Measurements from ENCODE around the gene ZG16B. TPM values are rescaled to one million over a fixed set of nuclear protein-coding genes. Genes with fewer than 3 reads are reported as not detected.

Gene ZG16B, protein sequence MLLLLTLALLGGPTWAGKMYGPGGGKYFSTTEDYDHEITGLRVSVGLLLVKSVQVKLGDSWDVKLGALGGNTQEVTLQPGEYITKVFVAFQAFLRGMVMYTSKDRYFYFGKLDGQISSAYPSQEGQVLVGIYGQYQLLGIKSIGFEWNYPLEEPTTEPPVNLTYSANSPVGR
- polyA plus RNA-seq: 1 to 10 TPM; 1.2 to 3.9 (median 1.5) TPM

DNA sequence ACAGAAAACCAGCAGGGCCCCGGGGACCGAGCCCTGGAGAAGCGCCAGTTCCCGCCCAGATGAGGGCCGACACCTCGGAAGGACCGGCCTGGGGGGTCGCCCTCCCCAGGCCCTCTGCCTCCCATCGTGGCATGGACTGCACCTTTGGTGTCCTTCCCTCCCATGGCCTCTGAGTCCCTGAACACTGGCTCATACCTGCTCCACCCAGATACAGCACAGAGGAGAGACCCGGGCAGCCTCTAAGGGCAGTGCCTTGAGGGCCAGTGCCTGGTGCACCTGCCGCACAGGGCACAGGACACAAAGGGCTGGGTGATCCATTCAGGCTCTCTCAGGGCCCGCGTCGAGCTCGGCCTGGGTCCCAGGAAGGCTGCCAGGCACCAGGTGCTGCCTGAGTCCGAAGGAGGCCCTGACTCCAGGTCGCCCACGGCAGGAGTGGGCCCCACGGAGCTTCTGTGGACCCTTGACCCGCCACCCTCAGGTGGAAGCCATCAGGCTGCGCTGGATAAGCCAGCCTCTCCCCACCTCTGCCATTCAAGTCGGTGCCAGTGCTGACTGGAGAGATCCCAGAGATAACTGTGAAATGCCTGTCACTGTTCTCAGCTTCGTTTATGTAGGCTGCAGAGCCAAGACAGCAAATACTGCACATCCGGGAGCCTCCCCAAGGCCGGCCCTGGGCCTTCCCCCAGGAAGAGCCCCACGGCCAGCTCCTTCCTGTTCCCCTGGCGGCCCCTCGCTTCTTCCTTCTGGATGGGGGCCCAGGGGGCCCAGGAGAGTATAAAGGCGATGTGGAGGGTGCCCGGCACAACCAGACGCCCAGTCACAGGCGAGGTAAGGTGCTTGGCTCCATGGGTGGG is at the start of gene ZG16B:
TSS of gene ZG16B (plus strand) at position 803 of the 854 bp plus-strand sequence. CDS start 139 bp downstream, outside the sequence.
- DNase-seq: no peak
- Mint-ChIP-seq H3K36me3 (no peaks in the 10 kb centered on the region), H3K9me3 (no peaks in the 10 kb centered on the region), H3K4me3 (no peak within 1 kb of the TSS), H3K4me1 (no peaks in the 10 kb centered on the region), H3K27me3 (ENCODE audit: low read depth in 3 of 3) (peaks cover 2 to 5% (median 2%) of the 10 kb centered on the region in 3 donors), H3K27ac (peak within 1 kb of the TSS in 1 of 6 donors; percentile 69)

DNA sequence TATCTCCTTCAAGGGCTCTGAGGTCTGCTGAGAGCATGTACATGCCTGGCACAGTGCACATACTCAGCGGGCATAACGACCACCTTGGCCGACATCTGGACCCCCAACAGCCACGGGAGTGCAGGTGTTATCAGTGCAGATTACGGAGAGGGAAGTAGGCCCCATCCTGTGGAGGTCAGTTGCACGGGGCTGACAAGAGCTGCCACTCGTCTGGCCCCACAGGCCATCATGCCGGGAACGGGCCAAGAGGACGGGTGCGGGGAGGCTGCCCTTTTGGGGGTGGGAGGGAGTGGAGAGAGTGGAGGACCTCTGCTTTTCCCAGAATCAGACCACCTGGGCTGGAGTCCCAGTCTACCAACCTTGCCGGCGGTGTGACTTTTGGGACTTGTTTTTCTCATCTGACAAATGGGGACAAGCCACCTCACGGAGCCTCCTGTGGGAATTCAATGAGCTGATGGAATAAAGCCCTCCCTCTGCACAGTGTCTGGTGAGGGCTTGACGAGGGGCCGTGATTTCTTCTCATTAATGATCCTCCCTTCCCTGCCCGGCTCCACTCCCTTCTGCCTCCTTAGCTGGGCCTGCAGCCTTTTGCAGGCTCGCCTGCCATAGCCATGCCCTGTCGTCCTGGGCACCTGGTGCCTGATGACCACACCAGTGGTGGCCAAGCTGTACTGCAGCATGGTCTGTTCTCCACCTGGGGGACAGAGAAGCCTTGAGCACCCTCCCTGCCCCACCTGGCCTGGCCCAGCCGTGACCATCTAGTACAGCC is 47.3 kb upstream of the ZG16B start:
- no peak for DNase-seq

DNA sequence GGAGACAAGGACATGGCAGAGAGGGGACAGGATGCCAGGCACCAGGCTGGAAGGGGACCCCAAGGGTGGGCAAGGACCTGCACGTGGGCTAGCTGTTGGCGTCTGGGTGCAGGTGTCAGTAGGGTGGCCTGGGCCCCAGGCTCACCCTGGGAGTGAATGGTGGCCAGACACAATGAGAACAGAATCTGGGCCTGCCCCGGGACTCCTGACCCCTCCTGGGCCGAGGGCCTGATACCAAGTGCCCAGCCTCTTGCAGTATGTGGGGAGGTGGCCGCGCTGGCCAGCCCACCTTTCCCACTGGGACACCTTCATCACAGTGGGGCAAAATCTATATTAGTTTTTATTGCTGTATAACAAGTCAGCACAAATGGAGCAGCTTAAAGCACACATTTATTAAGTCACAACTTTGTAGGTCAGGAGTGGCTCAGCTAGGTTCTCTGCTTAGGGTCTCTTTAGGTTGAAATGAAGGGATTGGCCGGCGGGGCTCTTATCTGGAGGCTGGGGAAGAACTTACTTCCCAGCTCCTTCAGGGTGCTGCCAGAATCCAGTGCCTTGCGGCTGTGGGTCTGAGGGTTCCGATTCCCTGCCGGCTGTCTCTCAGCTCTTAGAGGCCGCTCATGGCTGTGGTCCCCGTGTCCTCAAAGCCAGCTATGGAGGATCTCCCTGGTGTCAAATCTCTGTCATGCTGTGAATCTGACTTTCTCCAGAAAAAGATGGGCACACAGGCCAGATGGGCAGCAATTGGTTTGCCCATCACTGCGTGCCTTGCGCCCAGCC is 46.3 kb upstream of the ZG16B start:
- Mint-ChIP-seq H3K4me1 (peaks cover 17 to 28% of the 10 kb centered on the region in 2 donors), H3K9me3 (no peaks in the 10 kb centered on the region), H3K27ac (no peak overlapping the region), H3K4me3 (no peak overlapping the region), H3K27me3 (ENCODE audit: low read depth in 3 of 3) (peaks cover 0 to 4% (median 2%) of the 10 kb centered on the region in 3 donors), H3K36me3 (no peaks in the 10 kb centered on the region)
- no peak for DNase-seq

More for the DNA sequence above, 47.3 kb upstream of the ZG16B start:
- peaks cover 3 to 8% (median 7%) of the 10 kb centered on the region in 3 donors for H3K27me3 Mint-ChIP-seq (ENCODE audit: low read depth in 3 of 3)
- no peak overlapping the region for H3K27ac Mint-ChIP-seq
- peaks cover 27 to 34% of the 10 kb centered on the region in 2 donors for H3K4me1 Mint-ChIP-seq
- H3K9me3 Mint-ChIP-seq: no peaks in the 10 kb centered on the region
- H3K36me3 Mint-ChIP-seq: no peaks in the 10 kb centered on the region
- H3K4me3 Mint-ChIP-seq: peak overlapping the region in 1 of 5 donors; percentile 36

DNA sequence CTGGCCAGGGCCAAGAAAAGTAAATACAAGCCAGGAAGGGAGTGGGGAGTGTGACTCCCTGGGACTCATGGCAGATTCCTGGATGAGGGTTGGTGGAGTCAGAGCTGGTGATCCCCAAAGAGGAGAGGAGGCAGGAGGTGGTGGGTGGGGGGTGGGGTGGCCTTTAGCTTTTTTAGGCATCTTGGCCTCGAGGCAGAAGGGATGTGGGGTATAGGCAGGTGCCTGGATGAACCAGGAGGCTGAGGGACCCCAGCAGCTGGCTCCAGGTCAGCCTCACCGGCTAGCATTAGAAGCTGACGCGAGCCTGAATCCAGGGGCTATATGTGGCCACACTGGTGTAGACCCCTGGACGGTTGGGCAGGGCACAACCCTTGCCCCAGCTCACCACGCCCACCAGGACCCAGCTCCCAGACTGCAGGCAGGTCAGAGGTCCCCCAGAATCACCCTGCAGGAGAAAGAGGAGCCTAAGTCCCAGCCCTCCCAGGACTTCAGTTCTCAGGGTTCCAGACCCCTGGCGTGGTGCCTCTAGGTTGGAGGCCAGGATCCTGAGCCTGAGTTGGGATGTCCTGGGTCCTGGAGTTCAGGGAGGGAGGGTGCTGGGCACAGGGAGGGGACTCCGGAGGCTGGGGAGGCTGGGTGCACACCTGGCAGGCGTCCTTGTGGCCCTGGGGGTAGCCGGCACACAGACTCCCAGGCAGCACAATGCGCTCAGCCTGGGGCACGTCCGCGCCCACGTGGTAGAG is 45.6 kb upstream of the ZG16B start:
- H3K27me3 Mint-ChIP-seq (ENCODE audit: low read depth in 3 of 3): peaks cover 0 to 4% (median 4%) of the 10 kb centered on the region in 3 donors
- H3K27ac Mint-ChIP-seq: no peak overlapping the region
- H3K4me3 Mint-ChIP-seq: peak overlapping the region; percentile 76 to 80 (median 78)

DNA sequence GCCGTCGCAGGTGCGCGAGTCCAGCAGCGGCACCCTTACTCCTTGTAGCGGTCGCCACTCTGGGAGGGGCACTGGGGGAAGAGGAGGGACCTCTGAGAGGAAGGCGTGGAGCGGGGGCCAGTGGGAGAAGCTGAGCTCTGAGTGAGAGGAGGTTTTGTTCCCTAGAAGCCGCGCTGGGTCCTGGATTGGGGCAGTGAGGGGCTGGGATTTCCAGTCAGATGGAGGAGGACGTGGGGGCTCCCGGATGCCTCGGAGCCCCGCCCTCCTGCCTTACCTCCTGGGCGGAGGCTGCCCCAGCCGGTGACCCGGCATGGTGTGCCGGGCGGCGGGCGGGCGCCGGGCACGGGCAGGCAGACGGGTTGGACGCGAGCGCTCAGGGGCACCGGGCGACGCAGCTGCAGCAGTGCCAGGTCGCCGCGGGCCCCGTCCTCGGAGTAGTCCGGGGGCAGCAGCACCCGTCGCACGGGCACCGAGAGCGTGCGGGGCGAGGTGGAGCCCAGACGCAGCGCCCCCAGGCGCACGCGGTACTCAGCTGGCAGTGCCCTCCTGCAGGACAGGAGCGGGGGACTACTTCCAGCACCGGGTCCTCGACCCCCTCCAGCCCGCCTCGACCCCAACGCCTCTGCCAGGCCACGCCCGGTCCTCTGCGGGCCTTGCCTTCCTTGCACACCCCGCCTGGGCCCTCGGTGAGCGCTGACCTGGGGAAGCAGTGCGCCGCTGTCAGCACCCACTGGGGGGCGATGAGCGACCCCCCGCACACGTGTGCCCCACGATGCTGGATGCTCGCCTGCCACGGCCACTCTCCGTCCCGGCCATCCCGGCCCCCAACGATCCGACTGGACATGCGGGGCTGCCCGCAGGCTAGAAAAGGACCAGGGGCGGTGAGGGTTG is 44.8 kb upstream of the ZG16B start:
- Mint-ChIP-seq H3K36me3 (no peaks in the 10 kb centered on the region), H3K27ac (no peak overlapping the region), H3K4me1 (peaks cover 11 to 21% of the 10 kb centered on the region in 2 donors), H3K4me3 (peak overlapping the region; percentile 76 to 80 (median 78)), H3K27me3 (ENCODE audit: low read depth in 3 of 3) (peaks cover 0 to 4% (median 4%) of the 10 kb centered on the region in 3 donors), H3K9me3 (no peaks in the 10 kb centered on the region)
- DNase-seq: no peak

More for the DNA sequence above, 45.6 kb upstream of the ZG16B start:
- peaks cover 15 to 25% of the 10 kb centered on the region in 2 donors for H3K4me1 Mint-ChIP-seq
- DNase-seq: no peak
- H3K9me3 Mint-ChIP-seq: no peaks in the 10 kb centered on the region
- H3K36me3 Mint-ChIP-seq: no peaks in the 10 kb centered on the region

DNA sequence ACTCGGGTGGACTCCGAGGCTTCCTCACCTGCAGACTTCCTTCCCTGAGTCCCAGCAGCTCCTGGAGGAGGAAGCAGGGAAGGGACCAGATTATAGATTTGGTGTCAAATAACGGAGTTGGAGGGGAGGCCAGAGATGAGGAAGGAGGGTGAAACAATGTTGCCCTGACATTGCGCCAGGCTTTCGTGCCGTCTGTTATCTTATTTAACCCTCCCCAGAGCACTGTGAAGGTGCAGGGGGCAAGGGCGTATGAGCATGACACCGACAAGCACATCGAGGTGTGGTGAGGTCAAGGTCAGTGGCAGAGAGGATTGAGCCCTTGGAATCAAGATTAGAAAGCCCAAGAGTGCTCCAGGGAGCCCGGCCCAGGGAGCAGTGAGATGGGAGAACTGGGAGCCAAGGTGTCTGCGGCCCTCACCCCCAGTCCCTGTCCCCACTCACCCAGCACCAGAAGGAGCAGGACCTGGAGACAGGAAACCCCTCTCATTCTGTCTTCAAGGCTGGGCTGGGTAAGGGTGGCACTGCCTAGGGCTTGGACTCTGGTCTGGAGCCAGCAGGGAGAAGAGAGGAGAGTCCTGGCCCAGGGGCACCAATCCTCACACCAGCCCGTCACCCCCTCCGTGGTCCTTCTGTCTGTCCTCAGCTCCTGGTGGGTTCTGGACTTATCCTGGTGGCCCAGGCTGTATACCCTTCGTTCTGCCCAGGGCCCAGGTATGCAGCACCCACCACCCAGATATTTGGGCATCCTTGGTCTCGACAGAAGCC is 43.9 kb upstream of the ZG16B start:
- H3K36me3 Mint-ChIP-seq: no peaks in the 10 kb centered on the region
- no peaks in the 10 kb centered on the region for H3K9me3 Mint-ChIP-seq
- H3K4me1 Mint-ChIP-seq: peaks cover 5 to 15% of the 10 kb centered on the region in 2 donors
- no peak for DNase-seq
- H3K27me3 Mint-ChIP-seq (ENCODE audit: low read depth in 3 of 3): peaks cover 0 to 4% (median 2%) of the 10 kb centered on the region in 3 donors
- peak overlapping the region in 3 of 5 donors; percentile 5 to 53 (median 47) for H3K4me3 Mint-ChIP-seq
- H3K27ac Mint-ChIP-seq: no peak overlapping the region

DNA sequence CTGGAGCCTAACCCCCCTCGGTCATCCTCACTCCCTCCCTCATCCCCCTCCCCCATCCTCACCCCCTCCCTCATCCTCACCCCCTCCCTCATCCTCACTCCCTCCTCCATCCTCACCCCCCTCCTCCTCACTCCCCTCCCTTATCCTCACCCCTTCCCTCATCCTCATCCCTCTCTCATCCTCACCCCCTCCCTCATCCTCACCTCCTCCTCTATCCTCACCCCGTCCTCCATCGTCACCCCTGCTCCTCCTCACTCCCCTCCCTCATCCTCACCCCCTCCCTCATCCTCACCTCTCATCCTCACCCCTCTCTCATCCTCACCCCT is 43.3 kb upstream of the ZG16B start:
- Mint-ChIP-seq H3K36me3 (no peaks in the 10 kb centered on the region), H3K4me1 (peaks cover 5 to 15% of the 10 kb centered on the region in 2 donors), H3K4me3 (no peak overlapping the region), H3K27me3 (ENCODE audit: low read depth in 3 of 3) (peaks cover 0 to 4% (median 2%) of the 10 kb centered on the region in 3 donors), H3K27ac (no peak overlapping the region), H3K9me3 (no peaks in the 10 kb centered on the region)
- DNase-seq: no peak

DNA sequence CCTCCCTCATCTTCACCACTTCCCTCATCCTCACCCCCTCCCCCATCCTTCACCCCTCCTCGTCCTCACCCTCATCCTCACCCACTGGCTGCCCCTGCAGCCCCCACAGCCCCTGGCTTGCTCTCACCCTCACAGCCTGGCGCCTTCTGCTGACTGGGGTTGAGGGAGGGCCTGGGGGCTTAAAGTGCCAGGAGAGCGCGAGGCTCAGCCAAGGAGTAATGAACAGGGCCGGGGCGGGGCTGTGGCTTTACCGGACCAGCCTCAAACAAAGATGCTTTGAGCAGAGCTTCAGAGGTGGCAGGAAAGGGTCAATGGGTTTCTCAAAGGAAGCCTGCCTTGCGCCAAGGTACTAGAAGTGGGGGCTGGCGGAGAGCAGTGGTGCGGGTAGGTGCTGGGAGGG is 42.7 kb upstream of the ZG16B start, which contains the start of gene PRSS33:
TSS of gene PRSS33 (minus strand) at position 155 of the 400 bp plus-strand sequence. CDS start 1,013 bp downstream, outside the sequence.
- Mint-ChIP-seq H3K36me3 (no peaks in the 10 kb centered on the region), H3K27ac (peak within 1 kb of the TSS in 1 of 6 donors; percentile 75), H3K4me1 (peaks cover 5 to 15% of the 10 kb centered on the region in 2 donors), H3K27me3 (ENCODE audit: low read depth in 3 of 3) (peaks cover 2 to 6% (median 4%) of the 10 kb centered on the region in 3 donors), H3K9me3 (no peaks in the 10 kb centered on the region), H3K4me3 (peak within 1 kb of the TSS in 4 of 5 donors; percentile 26 to 45 (median 42))
- DNase-seq: no peak

DNA sequence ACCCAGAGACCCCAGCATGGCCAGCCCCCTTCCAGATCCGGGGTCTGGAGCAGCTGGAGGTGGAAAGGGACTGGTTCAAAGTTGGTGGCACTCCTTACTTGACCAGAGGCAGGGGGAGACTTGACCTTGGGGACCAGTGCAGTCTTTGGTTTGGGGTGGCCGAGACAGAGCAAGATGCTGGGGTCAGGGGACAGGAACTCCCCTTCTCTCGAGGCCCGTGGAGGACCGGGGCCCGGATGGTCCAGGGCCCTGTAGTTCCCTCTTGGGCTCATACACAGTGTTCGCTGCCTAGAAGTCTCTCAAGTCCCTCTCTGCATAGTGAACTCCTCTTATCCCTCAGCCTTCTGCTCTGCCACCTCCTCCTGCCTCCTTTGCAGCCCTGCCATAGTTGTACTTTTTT is 42.1 kb upstream of the ZG16B start:
- Mint-ChIP-seq H3K4me1 (peaks cover 5 to 15% of the 10 kb centered on the region in 2 donors), H3K9me3 (no peaks in the 10 kb centered on the region), H3K36me3 (no peaks in the 10 kb centered on the region), H3K27me3 (ENCODE audit: low read depth in 3 of 3) (peaks cover 2 to 6% (median 4%) of the 10 kb centered on the region in 3 donors), H3K27ac (no peak overlapping the region), H3K4me3 (no peak overlapping the region)
- no peak for DNase-seq

DNA sequence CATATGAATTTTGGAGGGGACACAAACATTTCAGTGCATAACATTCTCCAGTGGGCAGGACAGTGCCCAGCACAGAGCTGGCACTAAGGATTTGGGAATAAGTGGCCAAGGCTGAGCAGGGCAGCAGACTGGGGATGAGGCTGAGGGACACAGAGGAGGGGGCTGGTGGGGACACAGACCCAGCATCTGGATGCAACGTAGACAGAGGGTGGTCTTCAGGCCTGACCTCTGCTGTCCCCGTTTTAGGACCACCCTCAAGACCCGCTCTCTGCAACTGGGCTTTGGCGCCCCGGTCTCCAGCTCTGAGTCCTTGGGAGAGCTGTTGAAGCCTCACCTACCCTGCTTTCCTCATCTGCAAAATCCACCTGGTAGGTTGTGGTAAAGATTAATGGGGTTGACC is 39.5 kb upstream of the ZG16B start:
- H3K27ac Mint-ChIP-seq: no peak overlapping the region
- DNase-seq: no peak
- no peaks in the 10 kb centered on the region for H3K9me3 Mint-ChIP-seq
- peaks cover 4 to 5% (median 4%) of the 10 kb centered on the region in 3 donors for H3K27me3 Mint-ChIP-seq (ENCODE audit: low read depth in 3 of 3)
- no peaks in the 10 kb centered on the region for H3K36me3 Mint-ChIP-seq
- H3K4me1 Mint-ChIP-seq: peaks cover 5 to 12% of the 10 kb centered on the region in 2 donors
- no peak overlapping the region for H3K4me3 Mint-ChIP-seq

DNA sequence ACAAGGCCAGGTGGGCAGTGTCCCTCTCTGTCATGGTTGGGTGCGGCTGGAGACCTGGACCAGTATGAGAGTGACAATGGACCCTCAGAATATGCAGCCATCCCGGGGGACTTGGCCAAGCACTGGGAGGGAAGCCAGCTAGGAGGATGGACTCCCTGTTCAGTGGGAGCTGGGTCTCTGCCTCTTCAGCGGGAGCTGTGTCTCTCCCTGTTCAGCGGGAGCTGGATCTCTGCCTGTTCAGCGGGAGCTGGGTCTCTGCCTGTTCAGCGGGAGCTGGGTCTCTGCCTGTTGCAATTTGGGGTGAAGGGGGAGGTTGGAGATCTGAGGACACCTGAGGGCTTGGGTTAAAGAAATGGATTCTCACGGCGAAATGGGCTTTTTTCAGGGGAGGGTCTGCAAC is 38.9 kb upstream of the ZG16B start:
- H3K27ac Mint-ChIP-seq: no peak overlapping the region

More for the DNA sequence above, 38.9 kb upstream of the ZG16B start:
- Mint-ChIP-seq H3K9me3 (no peaks in the 10 kb centered on the region), H3K27me3 (ENCODE audit: low read depth in 3 of 3) (peaks cover 6 to 8% (median 8%) of the 10 kb centered on the region in 3 donors), H3K36me3 (no peaks in the 10 kb centered on the region), H3K4me1 (peaks cover 5 to 8% of the 10 kb centered on the region in 2 donors), H3K4me3 (no peak overlapping the region)
- DNase-seq: no peak

Data from immature natural killer cell (primary cell).